Activated CD4-positive, alpha-beta T cell treated with anti-CD3 and anti-CD28 coated beads for 24 hours (primary cell): Measurements from ENCODE around the gene EMX1.
"Not testable (repeated sequence)": the region's sequence is repeated elsewhere in the genome, so short reads cannot be mapped to it uniquely, and the experiment has no call there.

Experiments
- DNase-seq, 2 donors: peaks; one replicate each; pipeline ENCODE4 v3.0.0-alpha.2; 2020; ENCODE audit warnings: low read depth in 2 of 2

The EMX1 gene

DNA sequence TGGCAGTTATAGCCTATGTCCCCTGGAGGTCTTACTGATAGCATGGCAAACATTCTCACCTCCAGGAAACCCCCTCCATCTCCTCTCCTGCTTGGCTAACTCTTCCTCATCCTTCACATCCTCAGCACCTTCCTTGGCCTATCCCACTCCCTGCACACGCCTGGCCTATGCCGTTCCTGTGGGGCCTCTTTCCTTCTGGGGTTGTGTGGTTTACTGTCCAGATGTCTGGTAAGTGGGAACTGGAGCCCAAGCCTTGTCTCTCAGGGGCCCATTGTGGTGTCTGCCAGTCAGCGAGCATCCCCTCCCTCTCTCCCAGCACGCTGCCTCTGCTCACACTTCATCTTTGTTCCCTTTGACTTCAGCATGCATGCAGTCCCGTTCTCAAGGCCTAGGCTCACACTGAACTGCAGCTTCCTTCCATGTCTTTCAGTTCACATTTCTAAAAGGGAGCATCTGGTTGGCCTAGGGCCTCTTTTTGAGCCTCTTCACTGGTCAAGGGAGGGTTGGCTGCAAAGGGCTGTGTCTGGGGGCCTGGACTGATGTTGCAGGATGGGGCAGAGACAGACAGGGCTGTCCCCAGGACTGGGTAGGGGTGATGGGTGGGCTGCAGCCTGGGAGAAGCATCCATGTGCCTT, 17.0 kb upstream of the EMX1 start:
- DNase-seq = no peak

DNA sequence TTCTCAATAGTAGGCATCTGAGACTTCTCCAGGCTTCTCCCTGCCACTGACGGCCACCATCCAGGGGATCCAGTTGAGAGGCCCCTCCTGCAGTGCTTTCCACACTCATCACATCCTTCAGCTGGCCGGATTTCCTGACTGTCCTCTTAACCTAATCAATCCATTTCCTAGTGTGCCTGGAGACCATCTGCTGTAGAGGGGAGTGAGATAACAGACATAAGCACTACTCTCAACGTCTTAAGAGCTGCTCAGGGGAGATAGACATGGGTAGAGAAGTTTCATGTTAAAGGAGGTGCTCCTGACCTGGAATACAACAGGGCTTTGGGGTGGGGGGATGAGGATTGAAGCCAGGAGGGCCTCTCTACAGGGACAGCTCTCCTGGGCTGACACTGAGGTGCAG, 15.9 kb upstream of the EMX1 start:
- no peak for DNase-seq

DNA sequence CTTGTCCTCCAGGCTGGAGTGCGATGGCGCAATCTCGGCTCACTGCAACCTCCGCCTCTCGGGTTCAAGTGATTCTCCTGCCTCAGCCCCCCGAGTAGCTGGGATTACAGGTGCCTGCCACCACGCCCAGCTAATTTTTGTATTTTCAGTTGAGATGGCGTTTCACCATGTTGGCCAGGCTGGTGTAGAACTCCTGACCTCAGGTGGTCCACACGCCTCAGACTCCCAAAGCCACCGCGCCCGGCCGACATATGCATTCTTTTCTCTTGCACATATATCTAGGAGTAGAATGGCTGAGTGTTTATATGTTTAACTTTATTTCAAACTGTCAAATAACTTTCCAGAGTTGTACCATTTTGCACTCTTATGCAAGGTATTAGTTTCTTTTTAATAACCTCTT, 9.9 kb upstream of the EMX1 start:
- DNase-seq = not testable (repeated sequence)

DNA sequence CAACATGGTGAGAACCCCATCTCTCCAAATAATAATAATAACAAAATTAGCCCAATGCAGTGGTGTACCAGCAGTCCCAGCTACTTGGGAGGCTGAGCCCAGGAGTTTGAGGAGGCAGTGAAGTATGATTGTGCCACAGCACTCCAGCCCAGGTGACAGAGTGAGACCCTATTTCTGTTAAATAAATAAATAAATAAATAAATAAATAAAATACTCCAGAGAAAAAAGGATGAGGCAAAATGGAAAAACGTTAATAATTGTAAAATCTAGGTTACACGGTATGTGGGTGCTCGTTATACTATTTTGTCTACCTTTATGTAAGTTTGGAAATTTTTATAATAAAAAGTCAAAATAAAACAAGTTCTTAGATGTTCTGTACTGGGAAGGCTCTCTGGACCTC, 8.6 kb upstream of the EMX1 start:
- DNase-seq = no peak

DNA sequence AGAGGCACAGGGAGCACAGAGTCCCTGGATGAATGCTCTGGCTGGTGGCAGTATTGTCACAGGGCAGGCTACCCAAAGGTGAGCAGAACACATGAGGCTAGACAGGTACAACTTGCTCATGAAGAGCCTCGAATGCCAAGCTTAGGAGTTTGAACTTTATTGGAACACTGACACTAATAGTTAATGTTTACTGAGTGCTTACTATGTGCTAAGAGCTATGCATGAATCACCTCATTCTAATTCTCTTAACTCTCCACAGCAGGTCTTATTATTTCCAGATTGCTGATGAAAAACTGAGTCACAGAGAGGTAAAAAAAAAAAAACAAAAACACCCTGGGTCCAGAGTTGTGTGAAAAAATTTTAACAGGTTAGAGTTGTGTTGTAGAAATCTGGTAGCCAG, 6.1 kb upstream of the EMX1 start:
- no peak for DNase-seq

DNA sequence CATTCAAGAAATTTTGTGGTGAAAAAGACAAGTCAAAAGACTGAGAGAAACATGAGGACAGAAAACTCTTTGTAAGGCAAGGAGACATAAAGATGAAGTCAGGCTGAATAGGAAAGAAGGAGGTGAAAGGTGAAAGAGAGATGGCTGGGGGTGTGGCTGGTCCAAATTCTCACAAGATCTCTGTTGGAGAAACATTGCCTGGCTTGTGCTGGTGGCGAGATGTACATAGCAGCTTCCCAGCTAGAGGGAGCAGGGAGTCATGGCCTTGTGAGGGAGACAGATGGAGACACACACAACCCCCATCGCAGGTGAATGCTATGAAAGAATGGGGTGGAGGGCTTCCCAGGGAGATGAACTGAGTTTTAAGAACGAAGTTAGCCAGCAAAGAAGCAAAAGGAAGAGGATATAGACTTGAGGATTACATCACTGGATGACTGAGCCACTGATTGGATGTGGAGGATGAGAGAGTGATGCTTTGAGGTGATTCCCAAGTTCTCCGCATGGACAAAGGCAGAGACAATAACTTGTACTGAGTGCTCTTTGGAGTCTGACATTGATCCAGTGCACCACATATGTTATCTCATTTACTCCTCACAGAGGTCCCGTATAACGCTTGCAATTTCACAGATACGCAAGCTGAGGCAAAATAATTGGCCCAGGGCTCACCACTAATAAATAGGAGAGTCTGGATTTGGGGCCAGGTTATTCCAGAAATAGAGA, 3.7 kb upstream of the EMX1 start:
- no peak for DNase-seq

DNA sequence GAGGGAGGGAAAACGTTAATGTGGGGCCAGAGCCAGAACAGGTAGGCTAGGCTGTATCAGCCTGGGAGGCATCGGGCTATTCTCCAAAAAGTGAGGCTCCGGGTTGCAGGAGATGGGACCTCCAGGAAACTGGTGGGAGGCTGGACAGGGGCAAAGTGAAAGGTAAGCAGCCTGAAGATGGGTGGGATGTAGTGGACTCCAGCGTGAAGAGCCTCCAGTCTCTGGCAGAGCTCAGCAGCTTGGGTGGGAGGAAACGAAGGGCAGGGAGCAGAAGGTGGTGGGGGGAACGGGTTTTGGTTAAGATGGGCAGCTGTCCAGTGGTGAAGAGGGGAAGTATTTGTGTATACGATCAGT, 3.1 kb upstream of the EMX1 start:
- no peak for DNase-seq

DNA sequence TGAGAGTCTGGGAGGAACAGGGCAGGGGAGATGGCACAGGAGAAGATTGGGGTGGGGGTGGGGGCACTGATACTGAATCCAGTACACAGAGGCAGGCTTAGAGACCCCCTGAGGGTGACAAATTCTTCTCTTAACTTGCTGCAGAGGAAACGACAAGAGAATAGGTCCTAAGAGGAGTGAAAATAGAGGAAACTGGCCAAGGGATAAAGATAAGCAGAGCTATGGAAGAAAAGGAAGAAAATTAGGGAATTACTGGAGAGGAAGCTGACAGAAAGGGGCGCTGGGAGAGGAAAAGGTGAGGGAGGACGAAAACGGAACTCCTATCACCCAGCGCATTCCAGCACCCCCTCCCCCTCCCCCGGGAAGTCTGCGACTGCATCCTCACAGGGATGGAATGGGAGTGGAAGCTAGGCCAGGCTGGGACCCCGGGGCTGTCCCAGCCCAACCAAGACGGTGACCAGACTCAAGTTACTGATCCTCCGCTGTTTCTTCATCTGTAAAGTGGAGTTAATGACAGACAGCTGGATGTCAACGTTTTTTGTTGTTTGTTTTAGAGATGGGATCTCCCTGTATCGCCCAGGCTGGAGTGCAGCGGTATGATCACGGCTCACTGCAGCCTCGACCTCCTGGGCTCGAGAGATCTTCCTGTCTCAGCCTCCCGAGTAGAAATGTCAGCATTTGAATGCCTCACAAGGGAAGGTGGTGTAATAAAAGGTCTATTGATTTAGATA, 2.6 kb upstream of the EMX1 start:
- no peak for DNase-seq

DNA sequence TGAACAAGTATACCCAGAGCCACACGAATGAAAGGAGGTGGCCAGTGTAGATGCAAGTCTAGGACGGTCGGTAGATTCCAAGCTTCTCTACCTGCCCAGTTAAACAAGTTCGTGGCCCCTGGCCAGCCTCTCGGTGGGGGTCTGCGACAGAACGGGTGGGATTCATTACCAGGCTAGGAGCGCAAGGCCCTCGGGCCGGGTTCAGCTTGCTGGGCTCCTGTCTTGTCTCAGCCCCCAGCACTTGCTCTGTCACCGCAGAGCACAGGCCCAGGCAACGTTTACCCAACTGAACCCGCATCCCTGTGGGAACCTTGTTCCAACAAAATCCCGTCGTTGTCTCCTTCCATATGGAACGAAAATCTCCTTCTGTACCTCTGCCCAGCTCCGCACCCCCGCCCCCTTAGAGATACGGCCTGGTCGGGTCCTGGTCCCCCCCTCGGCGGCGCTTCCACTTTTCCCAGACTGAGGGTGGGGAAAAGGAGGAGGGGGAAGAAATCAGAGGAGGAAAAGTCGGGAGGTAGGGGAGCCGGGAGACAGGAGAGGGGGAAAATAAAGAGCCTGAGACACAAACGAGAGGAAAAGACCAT, 1.9 kb upstream of the EMX1 start:
- no peak for DNase-seq

DNA sequence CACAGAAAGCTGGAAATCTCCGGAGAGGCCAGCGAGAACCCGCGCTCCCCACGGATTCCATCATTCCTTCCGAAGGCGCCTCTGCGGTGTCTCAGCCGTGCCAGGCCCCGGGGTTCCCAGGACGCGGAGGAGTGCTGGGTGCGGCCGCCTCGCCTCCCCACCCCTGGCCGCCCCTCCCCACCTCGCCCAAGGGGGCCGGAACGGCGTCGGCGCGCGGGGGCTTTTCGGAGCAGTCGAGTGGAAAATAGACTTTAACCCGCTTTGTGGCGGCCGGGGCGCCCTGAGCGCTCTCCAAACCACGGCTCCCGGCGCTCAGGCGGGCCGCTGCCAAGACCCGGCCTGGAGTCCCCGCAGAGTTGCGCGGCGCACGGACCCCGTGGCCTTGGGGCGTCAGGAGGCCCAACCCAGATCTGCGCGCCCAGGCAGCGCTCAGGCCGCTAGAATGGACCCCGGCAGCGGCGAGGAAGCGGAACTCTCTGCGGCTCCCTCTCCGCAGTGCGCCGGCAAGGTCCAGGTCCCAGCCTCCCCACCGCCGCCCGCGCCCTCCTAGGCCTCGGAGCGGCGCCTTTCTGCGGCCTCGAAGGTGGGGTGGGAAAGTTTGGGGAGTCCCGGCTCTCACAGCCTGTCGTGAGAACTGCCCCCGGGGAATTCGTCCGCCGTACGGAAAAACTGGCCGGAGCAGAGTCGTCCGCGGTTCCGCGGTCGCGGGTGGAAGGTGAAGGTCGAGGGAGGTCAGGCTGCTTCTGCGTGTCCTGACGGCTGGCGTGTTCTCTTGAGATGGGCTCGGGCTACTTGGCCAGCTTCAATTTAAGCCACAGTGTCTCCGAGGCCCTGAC, 1.2 kb upstream of the EMX1 start:
- no peak for DNase-seq

DNA sequence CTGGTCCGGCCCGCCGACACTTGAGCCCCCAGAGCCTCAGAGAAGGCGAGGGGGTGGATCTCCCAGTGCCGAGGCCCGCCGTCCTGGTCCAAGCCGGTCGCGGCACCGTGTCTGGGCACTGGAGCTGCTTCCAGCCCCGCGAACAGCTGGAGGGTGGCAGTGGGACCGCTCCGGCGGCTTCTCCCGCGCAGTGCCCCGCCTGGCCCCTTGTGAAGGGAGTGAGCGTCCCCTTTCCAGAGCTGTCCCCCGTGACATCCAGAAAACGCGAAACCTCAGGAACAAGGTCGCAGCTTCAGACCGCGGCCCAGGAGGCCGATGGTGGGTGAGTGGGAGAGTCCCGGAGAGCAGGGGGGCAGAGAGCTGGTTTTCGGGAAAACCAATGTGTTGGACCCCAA, 579 bp upstream of the EMX1 start:
- DNase-seq = no peak

DNA sequence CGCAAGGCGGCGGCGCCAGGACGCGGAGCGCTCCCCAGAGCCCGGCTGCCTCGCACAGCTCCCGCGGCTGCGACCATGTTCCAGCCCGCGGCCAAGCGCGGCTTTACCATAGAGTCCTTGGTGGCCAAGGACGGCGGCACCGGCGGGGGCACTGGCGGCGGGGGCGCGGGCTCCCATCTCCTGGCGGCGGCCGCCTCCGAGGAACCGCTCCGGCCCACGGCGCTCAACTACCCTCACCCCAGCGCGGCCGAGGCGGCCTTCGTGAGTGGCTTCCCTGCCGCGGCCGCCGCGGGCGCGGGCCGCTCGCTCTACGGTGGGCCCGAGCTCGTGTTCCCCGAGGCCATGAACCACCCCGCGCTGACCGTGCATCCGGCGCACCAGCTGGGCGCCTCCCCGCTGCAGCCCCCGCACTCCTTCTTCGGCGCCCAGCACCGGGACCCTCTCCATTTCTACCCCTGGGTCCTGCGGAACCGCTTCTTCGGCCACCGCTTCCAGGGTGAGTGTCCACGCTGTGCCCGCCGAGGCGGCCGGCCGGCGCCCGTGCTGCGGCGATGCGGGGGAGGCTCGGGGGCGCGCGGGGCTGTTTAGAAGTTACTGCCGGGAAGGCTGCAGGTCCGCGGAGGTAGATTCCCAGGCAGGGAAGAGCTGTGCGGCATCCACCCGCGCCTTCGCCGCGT, 696 bp downstream of the EMX1 start:
- no peak for DNase-seq

DNA sequence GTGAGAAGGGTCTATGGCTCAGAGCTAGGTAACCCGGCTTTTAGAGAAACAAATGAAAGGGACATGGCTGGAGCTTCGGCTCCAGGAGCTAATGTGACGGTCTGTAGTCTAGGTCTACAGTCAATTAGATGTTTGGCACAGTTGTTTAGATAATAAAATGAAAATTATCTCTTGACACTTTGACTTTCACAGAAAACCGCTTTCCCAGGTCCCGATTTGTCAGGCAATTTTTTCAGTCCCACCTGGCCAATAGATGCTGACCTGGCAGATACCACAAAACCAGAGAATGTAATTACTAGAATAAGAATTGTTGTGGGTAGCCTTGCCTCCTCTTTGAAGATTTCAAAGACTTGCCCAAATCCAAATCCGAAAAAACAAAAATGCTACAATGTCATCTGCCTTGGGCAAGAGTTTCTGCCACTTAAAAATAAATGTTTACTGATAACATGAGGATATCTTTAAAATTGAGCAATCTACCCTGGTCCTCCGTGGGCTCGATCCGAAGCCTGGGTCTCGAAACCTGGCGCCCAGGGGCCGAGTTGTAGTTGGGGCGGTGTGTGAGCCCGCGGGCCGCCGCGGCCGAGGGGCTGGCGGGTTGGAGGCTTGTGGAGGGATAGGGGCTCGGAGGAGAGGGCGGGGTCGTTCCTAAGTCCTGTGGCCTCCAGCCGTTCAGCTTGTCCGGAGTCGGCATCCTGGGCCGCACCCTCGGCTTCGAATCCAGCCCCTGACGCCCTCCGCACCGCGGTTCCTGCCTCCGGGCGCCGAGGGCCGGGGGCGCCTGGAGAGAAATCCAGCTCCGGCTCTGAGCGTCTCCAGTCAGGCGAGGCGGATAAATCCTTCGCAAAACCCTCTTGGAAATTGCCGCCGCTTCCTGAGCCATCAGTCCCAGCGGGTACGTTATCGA, 2.3 kb downstream of the EMX1 start:
- no peak for DNase-seq

DNA sequence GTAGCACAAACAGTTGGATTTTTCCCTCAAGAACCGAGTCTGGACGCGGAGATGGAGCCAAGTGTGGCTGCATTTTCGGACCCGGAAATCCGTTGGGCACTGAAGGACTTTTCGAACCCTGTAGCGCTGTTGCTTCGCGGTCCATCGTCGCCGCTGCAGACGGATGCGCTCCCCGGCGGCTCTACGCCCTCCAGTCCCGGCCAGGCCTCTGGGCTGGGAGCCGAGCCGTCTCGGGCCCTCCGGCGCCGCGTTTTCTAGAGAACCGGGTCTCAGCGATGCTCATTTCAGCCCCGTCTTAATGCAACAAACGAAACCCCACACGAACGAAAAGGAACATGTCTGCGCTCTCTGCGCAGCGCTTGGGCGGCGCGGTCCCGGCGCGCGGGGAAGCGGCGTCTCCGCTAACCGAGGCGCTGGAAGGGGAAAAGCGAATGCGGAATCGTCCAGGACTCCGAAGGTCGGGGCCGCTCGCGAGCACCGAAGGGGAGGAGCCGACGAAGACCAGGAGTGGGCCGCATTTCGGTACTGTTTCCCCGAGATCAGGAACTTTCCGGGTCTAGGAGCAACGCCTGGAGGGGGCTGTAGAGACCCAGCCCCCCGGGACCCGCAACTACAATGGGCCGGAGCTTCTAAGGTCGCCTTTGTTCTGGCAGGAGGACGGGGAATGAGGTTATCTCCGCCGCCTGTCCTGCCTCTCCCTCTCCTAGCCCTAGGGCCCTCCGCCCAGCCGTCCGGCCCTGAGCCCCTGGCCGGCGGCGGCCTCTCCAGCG, 3.2 kb downstream of the EMX1 start:
- DNase-seq = no peak

DNA sequence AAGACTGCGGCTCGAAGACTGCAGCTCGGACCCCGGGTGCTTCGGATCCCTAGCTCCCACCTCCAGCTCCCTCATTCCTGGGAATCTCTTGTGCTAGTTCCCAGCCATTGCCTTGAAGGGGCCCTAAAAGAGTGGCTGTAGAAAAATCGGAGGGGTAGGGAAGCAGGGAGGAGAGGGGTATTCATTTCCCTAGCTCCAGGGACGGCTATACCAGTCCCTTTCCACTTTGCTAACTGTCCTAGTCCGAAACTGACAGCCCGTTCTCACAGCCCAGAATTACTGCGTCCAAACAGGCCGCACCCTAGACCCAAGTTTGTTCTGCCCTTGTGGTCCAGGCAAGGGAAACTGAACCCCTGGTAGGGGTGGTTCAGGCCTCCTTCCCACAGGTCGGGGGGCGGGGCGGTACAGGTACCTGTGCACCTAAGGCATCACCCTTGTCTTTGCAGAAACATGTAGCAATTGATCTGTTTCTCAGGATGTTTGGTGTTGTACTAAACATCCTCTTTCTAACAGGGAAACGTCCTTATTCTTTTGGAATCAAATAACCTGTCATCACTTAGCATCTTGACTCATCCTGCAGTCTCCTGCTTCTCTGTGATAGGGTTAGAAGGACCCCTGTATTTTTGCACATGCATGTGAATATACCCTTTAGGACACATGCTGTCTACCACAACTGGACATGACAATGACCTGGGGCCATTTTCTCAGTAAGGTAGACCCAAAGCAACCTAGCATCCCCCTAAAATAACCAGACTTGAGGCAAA, 4.0 kb downstream of the EMX1 start:
- DNase-seq = no peak

DNA sequence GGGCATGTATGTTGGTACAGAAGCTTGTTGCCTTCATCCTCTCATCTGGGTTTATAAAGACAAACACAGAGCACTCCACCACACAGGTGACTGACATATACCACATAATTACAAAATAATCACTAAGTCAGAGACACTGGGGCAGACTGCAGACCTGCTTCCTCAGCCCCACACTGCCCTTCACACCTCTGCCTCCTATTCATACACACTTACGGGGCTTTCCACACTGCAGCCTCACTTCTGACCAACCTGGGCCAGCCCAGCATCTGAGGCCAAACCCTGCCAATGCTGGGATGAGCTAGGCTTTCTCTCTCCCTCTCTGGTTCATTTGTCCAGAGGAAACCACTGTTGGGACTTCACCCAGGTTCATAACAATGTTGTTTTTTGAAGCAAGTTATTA, 4.5 kb downstream of the EMX1 start:
- no peak for DNase-seq

DNA sequence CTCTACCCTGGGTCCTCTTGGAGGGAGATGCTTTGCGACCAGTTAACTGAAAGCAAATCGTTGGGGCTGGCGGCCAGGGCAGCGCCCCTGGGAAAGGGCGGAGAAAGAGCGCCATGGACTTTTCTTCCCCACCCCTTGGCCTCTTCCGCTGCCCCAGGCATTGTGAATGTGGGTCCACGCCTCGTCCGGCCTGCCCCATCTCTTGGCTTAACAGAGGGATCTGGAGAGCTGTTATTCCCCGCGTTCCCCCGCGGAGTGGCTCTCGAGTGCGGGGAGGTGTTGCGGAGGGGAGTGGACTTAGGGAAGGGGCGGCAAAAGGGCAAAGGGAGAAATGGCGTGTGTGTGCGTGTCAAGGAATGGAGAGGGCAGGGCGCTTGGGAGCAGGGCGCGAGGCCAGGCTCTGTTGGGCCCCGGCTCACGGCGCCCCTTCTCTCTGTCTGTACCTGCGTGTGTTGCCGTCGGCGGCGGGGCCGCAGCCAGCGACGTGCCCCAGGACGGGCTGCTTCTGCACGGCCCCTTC, 6.6 kb downstream of the EMX1 start:
- no peak for DNase-seq
